Calu3 (cell line): Measurements from ENCODE around the gene DYNC1H1. TPM values are rescaled to one million over a fixed set of nuclear protein-coding genes. Genes with fewer than 3 reads are reported as not detected.

ENCODE experiments used
- BruUV-seq: library from RNA; stranded (reverse); fragments of 400-500 nt; replicated peaks from 2 replicates; lab custom pipeline; 2021; lab: Mats Ljungman, UMichigan
- CTCF ChIA-PET: fragments of 300-600 bp; sonication (Branson Sonifier 250); formaldehyde crosslinking; loops from one replicate; lab custom pipeline; 2022; ENCODE audit warnings: antibody characterized with exemption; lab: Charles Lee
- DNase-seq: peaks from one replicate; pipeline ENCODE4 v3.0.0; 2022
- H3K27ac Mint-ChIP-seq: one replicate; pipeline ENCODE4 v1.8.0; 2022; ENCODE audit warnings: mixed read lengths; ENCODE audit not compliant: unreplicated experiment
- H3K27me3 Mint-ChIP-seq: one replicate; pipeline ENCODE4 v1.8.0; 2022; ENCODE audit warnings: mixed read lengths; ENCODE audit not compliant: unreplicated experiment
- H3K36me3 Mint-ChIP-seq: one replicate; pipeline ENCODE4 v1.8.0; 2022; ENCODE audit warnings: mild to moderate bottlenecking, moderate library complexity, mixed read lengths; ENCODE audit not compliant: insufficient read depth, unreplicated experiment
- H3K4me1 Mint-ChIP-seq: one replicate; pipeline ENCODE4 v1.8.0; 2022; ENCODE audit warnings: mild to moderate bottlenecking, low read depth, mixed read lengths; ENCODE audit not compliant: unreplicated experiment
- H3K4me3 Mint-ChIP-seq: one replicate; pipeline ENCODE4 v1.8.0; 2022; ENCODE audit warnings: mild to moderate bottlenecking, low read depth, moderate library complexity, mixed read lengths; ENCODE audit not compliant: unreplicated experiment
- H3K9me3 Mint-ChIP-seq: one replicate; pipeline ENCODE4 v1.8.0; 2022; ENCODE audit warnings: low read depth, mixed read lengths; ENCODE audit not compliant: unreplicated experiment
- CTCF ChIP-seq: fragments of 200-600 bp; IDR thresholded peaks from one replicate; pipeline ENCODE4 v1.8.0; 2022; ENCODE audit warnings: antibody characterized with exemption; ENCODE audit not compliant: unreplicated experiment
- intact Hi-C: fragments of 100-400 bp; cut with micrococcal nuclease; formaldehyde crosslinking; loops from one replicate; pipeline ENCODE4 v1.10.0; 2022; ENCODE audit not compliant: unreplicated experiment
- total RNA-seq: library from RNA; stranded (reverse); gene quantifications from 2 replicates; pipeline ENCODE4 v1.2.3, GENCODE V29; 2022

DYNC1H1 gene
- total RNA-seq, 1 experiment from 2014 or later = 529 TPM

DNA sequence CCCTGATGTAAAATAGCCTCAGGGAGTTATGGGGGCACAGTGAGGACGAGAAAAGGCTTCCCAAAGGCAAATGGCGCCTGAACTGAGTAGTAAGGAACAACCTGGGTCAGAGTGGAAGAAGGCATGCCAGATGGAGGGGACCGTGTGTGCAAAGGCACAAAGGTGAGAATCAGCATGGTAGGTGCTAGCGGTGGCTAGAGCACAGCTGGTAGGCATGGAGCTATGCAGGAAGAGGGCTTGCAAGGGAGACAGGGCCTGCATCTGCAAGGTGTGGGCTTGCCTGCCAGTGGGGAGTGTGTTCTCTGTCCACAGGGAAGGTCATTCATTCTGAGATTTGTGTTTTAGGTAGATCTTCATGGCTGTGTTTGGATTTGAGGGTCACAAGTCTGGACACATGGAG lies 141.0 kb downstream of the DYNC1H1 start:
- Mint-ChIP-seq H3K27me3 (no peaks in the 10 kb centered on the region), H3K9me3 (peaks cover 5% of the 10 kb centered on the region), H3K27ac (no peak overlapping the region), H3K36me3 (peaks cover 5% of the 10 kb centered on the region), H3K4me3 (no peak overlapping the region), H3K4me1 (peaks cover 9% of the 10 kb centered on the region)
- CTCF ChIA-PET = no interaction called here
- no peak for TF ChIP-seq CTCF
- intact Hi-C loops = no loop called here
- no TSS peak for BruUV-seq
- no peak for DNase-seq

Other genes with a start within 250 kb of the DYNC1H1 start
- gene PPP2R5C, start 202.9 kb upstream of the DYNC1H1 start, total RNA-seq = 108 and 120 TPM in 2 replicates
- 1,038 and 1,111 TPM in 2 replicates for gene HSP90AA1, start 122.5 kb downstream of the DYNC1H1 start, total RNA-seq
- 33.0 and 37.6 TPM in 2 replicates for gene WDR20, start 175.3 kb downstream of the DYNC1H1 start, total RNA-seq